OCI-LY7 (cell line): ENCODE data around the gene TSPAN13. TPM values are rescaled to one million over a fixed set of nuclear protein-coding genes. Genes with fewer than 3 reads are reported as not detected.

Experiments used
- BruUV-seq: library from RNA; stranded (reverse); fragments of 400-500 nt; replicated peaks from 2 replicates; lab custom pipeline; 2021; lab: Mats Ljungman, UMichigan
- CTCF ChIA-PET: fragments of 300-600 bp; sonication (Branson Sonifier 250); formaldehyde crosslinking; loops from one replicate; lab custom pipeline; 2022; ENCODE audit warnings: antibody characterized with exemption; ENCODE audit not compliant: unreplicated experiment; lab: Charles Lee
- POLR2A ChIA-PET: fragments of 300-600 bp; sonication (Branson Sonifier 250); formaldehyde crosslinking; loops from one replicate; lab custom pipeline; 2022; ENCODE audit warnings: antibody characterized with exemption; lab: Charles Lee
- DNase-seq: peaks from one replicate; pipeline ENCODE4 v3.0.0-alpha.2; 2015; ENCODE audit warnings: low spot score
- H2AFZ ChIP-seq: fragments of 200-600 bp; sonication (generic), shearing (Covaris generic); 2 replicates; pipeline ENCODE4 v1.6.1; 2014; ENCODE audit warnings: mild to moderate bottlenecking, antibody characterized with exemption, low read length, moderate library complexity
- H3K27ac ChIP-seq: fragments of 200-600 bp; sonication (generic); 2 replicates; pipeline ENCODE4 v1.5.1; 2014; ENCODE audit warnings: mixed run types, low read depth, mild to moderate bottlenecking, moderate library complexity, low read length, inconsistent platforms; ENCODE audit not compliant: poor library complexity, severe bottlenecking
- H3K36me3 ChIP-seq: fragments of 200-600 bp; sonication (generic); 2 replicates; pipeline ENCODE4 v1.6.1; 2014; ENCODE audit warnings: mild to moderate bottlenecking, antibody characterized with exemption, low read length, moderate library complexity, mixed read lengths; ENCODE audit not compliant: insufficient read depth
- H3K4me1 ChIP-seq: fragments of 200-600 bp; sonication (generic); 2 replicates; pipeline ENCODE4 v1.5.1; 2014; ENCODE audit warnings: mild to moderate bottlenecking, low read length; ENCODE audit not compliant: insufficient read depth, poor library complexity, severe bottlenecking
- H3K4me2 ChIP-seq: fragments of 200-600 bp; sonication (generic); 2 replicates; pipeline ENCODE4 v1.6.1; 2014; ENCODE audit warnings: mild to moderate bottlenecking, low read length
- H3K4me3 ChIP-seq: fragments of 200-600 bp; sonication (generic); 2 replicates; pipeline ENCODE4 v1.5.1; 2014; ENCODE audit warnings: mild to moderate bottlenecking, low read depth, low read length; ENCODE audit not compliant: poor library complexity, severe bottlenecking
- H3K79me2 ChIP-seq: fragments of 200-600 bp; sonication (generic); 2 replicates; pipeline ENCODE4 v1.6.1; 2016; ENCODE audit warnings: low read depth, mild to moderate bottlenecking, low read length, moderate library complexity, mixed read lengths; ENCODE audit not compliant: insufficient read depth
- H3K9me2 ChIP-seq: fragments of 200-600 bp; sonication (generic); 2 replicates; pipeline ENCODE4 v1.6.1; 2016; ENCODE audit warnings: mild to moderate bottlenecking, low read length, mixed read lengths; ENCODE audit not compliant: insufficient read depth
- H3K9me3 ChIP-seq: fragments of 200-600 bp; sonication (generic); 2 replicates; pipeline ENCODE4 v1.6.1; 2014; ENCODE audit warnings: mild to moderate bottlenecking, mixed run types, low read length, mixed read lengths
- H4K20me1 ChIP-seq: fragments of 200-600 bp; sonication (generic); 2 replicates; pipeline ENCODE4 v1.6.1; 2014; ENCODE audit warnings: mild to moderate bottlenecking, antibody characterized with exemption, low read length, moderate library complexity, mixed read lengths; ENCODE audit not compliant: insufficient read depth
- CTCF ChIP-seq: fragments of 200-600 bp; sonication (generic); conservative IDR thresholded peaks from 2 replicates; pipeline ENCODE4 v1.5.1; 2014; ENCODE audit warnings: mild to moderate bottlenecking, antibody characterized with exemption, low read length, moderate library complexity, mixed read lengths
- EZH2phosphoT487 ChIP-seq: fragments of 200-600 bp; sonication (generic); IDR thresholded peaks from 2 replicates; pipeline ENCODE4 v1.6.1; 2018; ENCODE audit warnings: low read depth, borderline replicate concordance, mild to moderate bottlenecking, mixed run types, antibody characterized with exemption, low read length, moderate library complexity, mixed read lengths
- intact Hi-C: fragments of 100-400 bp; cut with micrococcal nuclease; formaldehyde crosslinking; loops from one replicate; pipeline ENCODE4 v1.10.0; 2022; ENCODE audit not compliant: unreplicated experiment
- total RNA-seq, 2 experiments: library from RNA; depleted of rRNA in 1 of 2; stranded (reverse); fragments of >200 nt in 1 of 2; shearing (Covaris generic) in 1 of 2; gene quantifications; 2 replicates each; pipeline ENCODE4 v1.2.3, GENCODE V29; 2014 to 2022

TSPAN13 gene
- total RNA-seq, 2 experiments from 2014 or later = 5.0 to 12.2 TPM

- intact Hi-C loops = no loop called here
- H2AFZ ChIP-seq = no peak overlapping the region
- H4K20me1 ChIP-seq = no peaks in the 10 kb centered on the region
- no peak overlapping the region for H3K27ac ChIP-seq
- H3K9me2 ChIP-seq = no peaks in the 10 kb centered on the region
- no peak overlapping the region for H3K4me3 ChIP-seq
- BruUV-seq = no TSS peak
- no peak for TF ChIP-seq CTCF
- TF ChIP-seq EZH2phosphoT487 = no peak
- no peak for DNase-seq
- H3K9me3 ChIP-seq = no peaks in the 10 kb centered on the region
- CTCF ChIA-PET = no interaction called here
- no peak overlapping the region for H3K4me2 ChIP-seq
- no peaks in the 10 kb centered on the region for H3K4me1 ChIP-seq
- no peaks in the 10 kb centered on the region for H3K36me3 ChIP-seq
- POLR2A ChIA-PET = no interaction called here
- no peaks in the 10 kb centered on the region for H3K79me2 ChIP-seq
Observed at GRCh38 chr7:16785321-16785720, 31.8 kb downstream of the TSPAN13 start.

- TF ChIP-seq CTCF (no peak), EZH2phosphoT487 (no peak)
- ChIA-PET CTCF (no interaction called here), POLR2A (interaction anchor here (1.6 kb wide), 1 partner anchor 14 kb away, joined by 4 read pairs; no protein-coding TSS in a partner anchor)
- no TSS peak for BruUV-seq
- Histone ChIP-seq H3K27ac (no peak overlapping the region), H3K4me2 (no peak overlapping the region), H3K79me2 (no peaks in the 10 kb centered on the region), H2AFZ (no peak overlapping the region), H3K9me3 (no peaks in the 10 kb centered on the region), H3K9me2 (no peaks in the 10 kb centered on the region), H4K20me1 (no peaks in the 10 kb centered on the region), H3K36me3 (no peaks in the 10 kb centered on the region), H3K4me3 (no peak overlapping the region), H3K4me1 (no peaks in the 10 kb centered on the region)
- intact Hi-C loops = no loop called here
- no peak for DNase-seq
Observed at GRCh38 chr7:16785846-16786245, 32.3 kb downstream of the TSPAN13 start.

- ChIA-PET CTCF (no interaction called here), POLR2A (interaction anchor here (0.7 to 1.6 kb wide), 2 partner anchors 13 to 97 kb away, joined by 3 to 4 read pairs; no protein-coding TSS in a partner anchor)
- H3K9me3 ChIP-seq = no peaks in the 10 kb centered on the region
- no peaks in the 10 kb centered on the region for H3K9me2 ChIP-seq
- no peaks in the 10 kb centered on the region for H4K20me1 ChIP-seq
- H3K4me3 ChIP-seq = no peak overlapping the region
- intact Hi-C loops = no loop called here
- no peak overlapping the region for H2AFZ ChIP-seq
- no peak overlapping the region for H3K4me2 ChIP-seq
- no TSS peak for BruUV-seq
- H3K79me2 ChIP-seq = no peaks in the 10 kb centered on the region
- TF ChIP-seq EZH2phosphoT487 = no peak
- TF ChIP-seq CTCF = no peak
- no peaks in the 10 kb centered on the region for H3K36me3 ChIP-seq
- DNase-seq = no peak
- H3K4me1 ChIP-seq = no peaks in the 10 kb centered on the region
- no peak overlapping the region for H3K27ac ChIP-seq
Observed at GRCh38 chr7:16786257-16786656, 32.7 kb downstream of the TSPAN13 start.
